HepG2 (cell line): ENCODE results near the gene TBXAS1. TPM values are rescaled to one million over a fixed set of nuclear protein-coding genes. Genes with fewer than 3 reads are reported as not detected.
A peak's percentile ranks its signal among the peaks of the same experiment; 100 is the strongest.

ENCODE experiments used
- ATAC-seq: fragments of 200-7000 bp; cut with Tn5 transposase; 3 replicates; pipeline ENCODE4 v1.9.1; 2020; ENCODE audit warnings: mild to moderate bottlenecking, moderate library complexity
- BruUV-seq: library from RNA; stranded (reverse); fragments of 400-500 nt; replicated peaks from 2 replicates; lab custom pipeline; 2021; lab: Mats Ljungman, UMichigan
- CTCF ChIA-PET: fragments of 300-600 bp; formaldehyde crosslinking; extraction: SDS; loops from one replicate; lab custom pipeline; 2021; ENCODE audit warnings: low total read pairs, inconsistent platforms, low intra/inter-chr PET ratio; lab: Yijun Ruan, JAX
- POLR2A ChIA-PET: fragments of 350-600 bp; sonication (Branson Sonifier 250); formaldehyde crosslinking; loops from one replicate; lab custom pipeline; 2020; ENCODE audit warnings: antibody characterized with exemption, inconsistent platforms; lab: Yijun Ruan, JAX
- DNase-seq: peaks from one replicate; pipeline ENCODE4 v3.0.0-alpha.2; 2015; ENCODE audit warnings: low spot score
- FAIRE-seq: peaks from 3 replicates; lab custom pipeline; 2011; peaks lifted over from hg19 to GRCh38; lab: Jason Lieb, UNC
- H2AFZ ChIP-seq: one replicate; pipeline ENCODE4 v1.6.1; 2011; ENCODE audit warnings: low read length, inconsistent platforms
- H3K27ac ChIP-seq: fragments of 300-600 bp; 3 replicates; pipeline ENCODE4 v1.8.0; 2011; ENCODE audit warnings: mixed run types, mild to moderate bottlenecking, mixed read lengths, low read length, inconsistent platforms; ENCODE audit not compliant: insufficient read depth; ENCODE audit errors: extremely low read length
- H3K27me3 ChIP-seq, 2 experiments: fragments of 200-600 bp in 1 of 2; 2 replicates in 1 of 2; 3 replicates in 1 of 2; pipeline versions ENCODE4 v1.6.0 to v1.8.0; 2011; ENCODE audit warnings: low read length in 2 of 2, mild to moderate bottlenecking in 2 of 2, moderate library complexity in 2 of 2, inconsistent platforms in 1 of 2; ENCODE audit not compliant: insufficient read depth in 2 of 2, control insufficient read depth in 1 of 2
- H3K36me3 ChIP-seq, 2 experiments: fragments of 200-600 bp in 1 of 2; replicated peaks in 1 of 2; 2 replicates in 1 of 2; 3 replicates in 1 of 2; pipeline versions ENCODE4 v1.5.1 to v1.8.0; 2011; ENCODE audit warnings: low read length in 2 of 2, inconsistent platforms in 1 of 2; ENCODE audit not compliant: insufficient read depth in 2 of 2, control insufficient read depth in 1 of 2
- H3K4me1 ChIP-seq: 2 replicates; pipeline ENCODE4 v1.5.1; 2012; ENCODE audit warnings: low read length, inconsistent platforms; ENCODE audit not compliant: insufficient read depth
- H3K4me2 ChIP-seq: 2 replicates; pipeline ENCODE4 v1.6.0; 2011; ENCODE audit warnings: low read depth, low read length, inconsistent platforms
- H3K4me3 ChIP-seq, 3 experiments: fragments of 200-600 bp in 1 of 3; sonication (generic), shearing (Covaris generic) in 1 of 3; replicated peaks in 1 of 3; 2 replicates each; pipeline ENCODE4 v1.5.1; 2011 to 2016; ENCODE audit warnings: low read length in 3 of 3, inconsistent platforms in 2 of 3, low read depth in 2 of 3, mild to moderate bottlenecking in 2 of 3, control low read depth in 1 of 3, mixed read lengths in 1 of 3; ENCODE audit not compliant: insufficient read depth in 1 of 3
- H3K79me2 ChIP-seq: one replicate; pipeline ENCODE4 v1.6.1; 2011; ENCODE audit warnings: low read length, inconsistent platforms; ENCODE audit not compliant: insufficient read depth
- H3K9ac ChIP-seq: 2 replicates; pipeline ENCODE4 v1.6.0; 2011; ENCODE audit warnings: mild to moderate bottlenecking, low read depth, low read length, inconsistent platforms; ENCODE audit not compliant: insufficient read depth
- H3K9me3 ChIP-seq: 2 replicates; pipeline ENCODE4 v1.5.1; 2012; ENCODE audit warnings: mild to moderate bottlenecking, low read length
- H4K20me1 ChIP-seq: 2 replicates; pipeline ENCODE4 v1.6.0; 2011; ENCODE audit warnings: inconsistent platforms, mild to moderate bottlenecking, low read length, moderate library complexity; ENCODE audit not compliant: insufficient read depth
- AGO2 ChIP-seq: fragments of 200-400 bp; formaldehyde crosslinking; optimal IDR thresholded peaks from 2 replicates; pipeline ENCODE3; 2017; ENCODE audit warnings: mild to moderate bottlenecking, low read depth, low read length, moderate library complexity
- STAG1 ChIP-seq: sonication (generic); formaldehyde crosslinking; IDR thresholded peaks from 2 replicates; pipeline ENCODE4 v1.4.0; 2020; ENCODE audit warnings: missing genetic modification reagents
- ZNF441 ChIP-seq: sonication (generic); formaldehyde crosslinking; IDR thresholded peaks from 2 replicates; pipeline ENCODE4 v1.7.0; 2021; ENCODE audit warnings: missing genetic modification reagents, borderline replicate concordance
- WGBS: methylation state at CpG from one replicate; pipeline ENCODE4 v1.1.6; 2017; ENCODE audit warnings: low lambda C conversion rate; 5-methylcytosine and 5-hydroxymethylcytosine counted together
- in situ Hi-C: cut with HindIII; loops from 2 replicates; pipeline ENCODE4 v1.10.0; 2017; ENCODE audit warnings: low pct_unique_long_range_greater_than_20kb; ENCODE audit not compliant: extremely low pct_ligation_motif_present
- intact Hi-C: fragments of 100-400 bp; cut with micrococcal nuclease; formaldehyde crosslinking; loops from one replicate; pipeline ENCODE4 v1.10.0; 2022; ENCODE audit not compliant: unreplicated experiment
- polyA plus RNA-seq, 8 experiments: library from polyadenylated mRNA; depleted of rRNA in 3 of 8; stranded (reverse) in 7 of 8; unstranded in 1 of 8; fragments of >200 nt; fragmentation: Illumina TruSeq in 4 of 8; extraction: Trizol in 4 of 8; gene quantifications; 2 replicates each; pipeline versions ENCODE4 v1.2.1 to v1.2.3, GENCODE V29; 2011 to 2016; ENCODE audit warnings: low read depth in 4 of 8, missing spikeins in 1 of 8, mixed read lengths in 1 of 8; ENCODE audit not compliant: insufficient read depth in 1 of 8
- total RNA-seq, 5 experiments: library from RNA; depleted of rRNA; stranded (reverse); fragments of >200 nt; fragmentation: Illumina TruSeq; extraction: Trizol; gene quantifications; 2 replicates each; pipeline ENCODE4 v1.2.3, GENCODE V29; 2016; ENCODE audit warnings: low read depth in 1 of 5
- TF ChIP-seq, protein P1 (sequence below): sonication (generic); formaldehyde crosslinking; IDR thresholded peaks from 2 replicates; pipeline ENCODE4 v1.5.0; 2020; ENCODE audit warnings: mild to moderate bottlenecking, missing genetic modification reagents
- TF ChIP-seq, protein P2 (sequence below): sonication (generic); formaldehyde crosslinking; IDR thresholded peaks from 2 replicates; pipeline ENCODE4 v1.5.0; 2020; ENCODE audit warnings: missing genetic modification reagents

Gene TBXAS1
- total and polyA plus RNA-seq, 2 of the 13 experiments (the other 11 are each of a cell fraction or from before 2014, with no cell fraction given), result 4.0 to 4.9 TPM

DNA sequence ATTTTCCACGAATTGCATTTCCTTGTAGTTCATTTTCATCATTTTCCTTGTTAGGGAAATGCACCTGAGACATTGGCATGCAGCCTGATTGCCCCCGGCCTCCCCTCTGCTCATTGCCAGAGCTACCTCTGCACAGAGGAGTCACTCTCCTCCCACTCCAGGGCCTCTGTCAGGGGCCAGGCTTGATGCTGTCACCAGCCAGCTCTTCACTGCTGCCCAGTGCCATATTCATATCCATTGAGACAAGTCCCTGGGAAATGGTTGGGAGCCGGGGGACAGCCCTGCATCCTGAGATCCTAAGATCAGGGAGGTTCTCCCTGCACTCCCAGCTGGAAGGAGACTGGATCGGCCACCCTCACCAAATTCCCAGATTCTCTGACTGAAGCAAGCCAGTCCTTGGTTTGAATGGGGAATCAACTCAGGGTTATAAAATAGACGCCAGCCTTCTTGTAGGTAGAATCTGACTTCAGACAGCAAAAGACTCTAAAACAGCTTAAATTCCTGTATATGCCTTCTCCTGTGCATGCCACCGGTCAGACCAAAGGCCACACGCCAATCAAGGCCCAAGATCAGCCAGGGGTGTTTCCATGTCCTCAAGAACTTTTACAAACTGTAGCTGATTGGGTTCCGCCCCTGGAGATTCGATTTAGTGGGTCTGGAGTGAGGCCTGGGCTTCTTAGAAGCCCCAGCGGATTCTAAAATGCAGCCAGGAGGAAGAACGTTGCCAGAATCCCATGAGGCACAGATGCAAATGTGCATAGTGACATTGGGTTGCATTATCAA, 147.2 kb downstream of the TBXAS1 start:
- FAIRE-seq (no peak), ATAC-seq (peak; percentile 52; the same call in 1 of the 3 replicates), DNase-seq (no peak)
- H3K4me2 ChIP-seq, result peak overlapping the region; percentile 48
- no peaks in the 10 kb centered on the region for H3K4me1 ChIP-seq
- H3K27me3 ChIP-seq, result peaks cover 0 to 8% of the 10 kb centered on the region in 2 experiments; a peak in 1 of 5 replicates
- no peaks in the 10 kb centered on the region for H3K79me2 ChIP-seq
- peak overlapping the region; percentile 56; the same call in 1 of the 2 replicates for H3K9ac ChIP-seq
- no peak overlapping the region for H3K27ac ChIP-seq
- no peaks in the 10 kb centered on the region for H3K36me3 ChIP-seq
- CTCF ChIA-PET, result no interaction called here
- peak overlapping the region; percentile 33 to 51 (median 38); a peak in 5 of 6 replicates for H3K4me3 ChIP-seq
- POLR2A ChIA-PET, result interaction anchor here (0.6 kb wide), 1 partner anchor 28 kb away, joined by 3 read pairs; no protein-coding TSS in a partner anchor
- H3K9me3 ChIP-seq, result no peaks in the 10 kb centered on the region
- in situ Hi-C loops, result no loop called here
- no TSS peak for BruUV-seq
- TF ChIP-seq, protein P1, sequence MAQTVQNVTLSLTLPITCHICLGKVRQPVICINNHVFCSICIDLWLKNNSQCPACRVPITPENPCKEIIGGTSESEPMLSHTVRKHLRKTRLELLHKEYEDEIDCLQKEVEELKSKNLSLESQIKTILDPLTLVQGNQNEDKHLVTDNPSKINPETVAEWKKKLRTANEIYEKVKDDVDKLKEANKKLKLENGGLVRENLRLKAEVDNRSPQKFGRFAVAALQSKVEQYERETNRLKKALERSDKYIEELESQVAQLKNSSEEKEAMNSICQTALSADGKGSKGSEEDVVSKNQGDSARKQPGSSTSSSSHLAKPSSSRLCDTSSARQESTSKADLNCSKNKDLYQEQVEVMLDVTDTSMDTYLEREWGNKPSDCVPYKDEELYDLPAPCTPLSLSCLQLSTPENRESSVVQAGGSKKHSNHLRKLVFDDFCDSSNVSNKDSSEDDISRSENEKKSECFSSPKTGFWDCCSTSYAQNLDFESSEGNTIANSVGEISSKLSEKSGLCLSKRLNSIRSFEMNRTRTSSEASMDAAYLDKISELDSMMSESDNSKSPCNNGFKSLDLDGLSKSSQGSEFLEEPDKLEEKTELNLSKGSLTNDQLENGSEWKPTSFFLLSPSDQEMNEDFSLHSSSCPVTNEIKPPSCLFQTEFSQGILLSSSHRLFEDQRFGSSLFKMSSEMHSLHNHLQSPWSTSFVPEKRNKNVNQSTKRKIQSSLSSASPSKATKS (CRISPR knock-in tag), result no peak
- TF ChIP-seq, protein P2, sequence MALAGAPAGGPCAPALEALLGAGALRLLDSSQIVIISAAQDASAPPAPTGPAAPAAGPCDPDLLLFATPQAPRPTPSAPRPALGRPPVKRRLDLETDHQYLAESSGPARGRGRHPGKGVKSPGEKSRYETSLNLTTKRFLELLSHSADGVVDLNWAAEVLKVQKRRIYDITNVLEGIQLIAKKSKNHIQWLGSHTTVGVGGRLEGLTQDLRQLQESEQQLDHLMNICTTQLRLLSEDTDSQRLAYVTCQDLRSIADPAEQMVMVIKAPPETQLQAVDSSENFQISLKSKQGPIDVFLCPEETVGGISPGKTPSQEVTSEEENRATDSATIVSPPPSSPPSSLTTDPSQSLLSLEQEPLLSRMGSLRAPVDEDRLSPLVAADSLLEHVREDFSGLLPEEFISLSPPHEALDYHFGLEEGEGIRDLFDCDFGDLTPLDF, result no peak
- TF ChIP-seq ZNF441 (CRISPR knock-in tag) (no peak), STAG1 (CRISPR knock-in tag) (no peak), AGO2 (no peak)
- TF ChIP-seq, all 625 proteins: peak for 0
- intact Hi-C loops, result no loop called here
- Histone ChIP-seq H2AFZ (no peak overlapping the region), H4K20me1 (no peaks in the 10 kb centered on the region)
- WGBS, result 37% methylated on average over 11 of the region's 11 CpGs
